Measurements from ENCODE around the gene AP5Z1.
A peak's percentile ranks its signal among the peaks of the same experiment; 100 is the strongest.

Gene AP5Z1

GRCh38 chr7:4768597-4769569 lies 6.5 kb upstream of the AP5Z1 start:
- no peak for DNase-seq

- no peak for DNase-seq
These were observed 5.7 kb upstream of the AP5Z1 start for GRCh38 chr7:4769761-4770160.

GRCh38 chr7:4770886-4771285 lies 4.5 kb upstream of the AP5Z1 start:
- DNase-seq: no peak

DNA sequence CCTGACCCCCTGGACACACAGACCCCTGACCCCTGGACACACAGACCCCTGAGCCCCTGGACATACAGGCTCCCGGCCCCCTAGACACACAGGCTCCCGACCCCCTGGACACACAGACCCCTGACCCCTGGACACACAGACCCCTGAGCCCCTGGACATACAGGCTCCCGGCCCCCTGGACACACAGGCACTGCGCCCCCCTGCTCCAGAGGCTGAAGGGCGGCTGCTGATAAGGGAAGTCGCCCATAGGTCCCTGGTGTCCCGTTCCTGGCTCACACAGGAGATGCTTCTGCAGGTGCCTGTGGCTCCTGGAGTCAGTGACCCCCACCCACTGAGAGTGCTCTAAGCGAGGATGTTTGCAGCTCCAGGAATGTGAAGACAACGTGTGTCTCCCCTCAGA lies 3.7 kb upstream of the AP5Z1 start:
- no peak for DNase-seq

DNA sequence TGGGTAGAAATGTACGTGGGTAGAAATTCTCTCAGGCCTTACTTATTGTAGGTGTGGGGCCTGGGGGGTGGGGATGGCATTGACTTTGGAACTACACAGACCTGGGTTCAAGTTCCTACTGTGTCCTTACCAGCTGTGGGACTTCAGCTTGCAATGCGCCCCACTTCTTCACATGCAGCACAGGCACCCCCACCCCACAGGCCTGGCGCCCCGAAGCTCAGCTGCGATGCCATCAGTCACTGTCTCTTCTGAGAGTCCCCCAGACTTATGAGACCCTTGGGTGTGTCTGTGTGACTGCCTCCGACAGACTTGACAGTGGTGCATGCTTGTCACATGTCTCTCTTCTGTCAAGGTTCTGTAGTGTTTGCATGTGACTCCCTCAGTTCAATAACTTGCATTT lies 3.1 kb upstream of the AP5Z1 start:
- no peak for DNase-seq

- no peak for DNase-seq
These were observed 1.4 kb upstream of the AP5Z1 start for GRCh38 chr7:4774007-4774406.

DNA sequence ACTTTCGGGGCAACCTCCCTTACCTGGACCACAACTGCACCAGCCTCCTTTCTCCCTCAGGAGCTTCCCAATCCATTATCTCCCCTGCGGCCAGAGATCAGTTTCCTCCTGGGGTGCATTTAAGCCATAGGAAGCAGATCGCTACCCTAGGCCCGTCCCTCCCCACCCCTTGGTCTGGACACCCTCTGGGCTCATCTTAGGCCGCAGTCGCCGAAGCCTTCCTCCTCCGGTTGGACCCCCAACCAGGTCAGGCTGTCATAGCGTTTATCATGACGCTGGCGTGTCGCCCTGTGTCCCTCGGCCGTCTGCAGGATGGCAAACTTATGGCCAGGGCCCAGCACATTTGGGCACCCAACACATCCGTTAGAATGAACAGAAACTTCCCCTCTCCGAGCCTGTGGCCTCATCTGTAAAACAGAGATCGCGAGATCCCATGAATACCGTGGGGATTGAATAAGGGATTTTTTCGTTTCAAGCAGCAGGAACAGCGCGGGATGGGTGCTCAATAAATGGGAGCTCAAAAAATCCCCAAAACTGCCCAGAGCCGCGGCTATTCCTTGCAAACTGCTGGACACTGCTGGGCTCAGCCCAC lies 669 bp upstream of the AP5Z1 start:
- peak in 1 of 2 donors; percentile 42 for DNase-seq

DNA sequence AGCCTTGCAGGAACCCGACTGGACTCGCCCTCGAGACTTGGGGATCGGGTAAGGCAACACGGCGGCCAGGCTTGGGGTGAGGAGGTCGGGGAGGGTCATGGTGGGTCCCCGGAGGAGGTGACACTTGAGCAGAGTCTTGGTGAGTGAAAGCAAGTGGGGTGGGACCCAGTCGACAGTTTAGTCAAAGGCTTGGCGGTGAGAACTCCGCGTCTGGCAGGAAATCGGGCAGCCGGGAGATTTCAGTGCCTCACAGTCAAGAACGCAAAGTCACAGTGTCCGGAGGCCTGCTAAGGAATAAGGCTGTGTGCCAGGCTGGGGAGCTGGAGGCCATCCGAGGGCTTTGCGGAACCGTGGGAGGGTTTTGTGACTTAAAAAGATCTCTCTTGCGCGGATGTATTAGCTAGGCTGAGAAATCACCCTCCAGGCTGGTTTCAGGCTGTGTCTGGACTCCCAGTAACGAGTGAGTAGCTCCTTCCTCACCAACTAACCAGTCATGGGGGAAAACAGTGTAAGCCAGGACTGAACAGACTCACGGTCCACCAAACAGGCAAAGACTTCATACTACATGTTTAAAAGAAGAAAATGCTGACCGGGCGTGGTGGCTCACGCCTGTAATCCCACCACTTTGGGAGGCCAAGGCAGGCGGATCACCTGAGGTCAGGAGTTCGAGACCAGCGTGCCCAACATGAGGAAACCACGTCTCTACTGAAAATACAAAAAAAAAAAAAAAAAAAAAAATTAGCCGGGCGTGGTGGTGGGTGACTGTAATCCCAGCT lies 613 bp downstream of the AP5Z1 start:
- DNase-seq: peak; percentile 30 to 59

GRCh38 chr7:4779118-4779517 lies 3.7 kb downstream of the AP5Z1 start:
- no peak for DNase-seq

DNA sequence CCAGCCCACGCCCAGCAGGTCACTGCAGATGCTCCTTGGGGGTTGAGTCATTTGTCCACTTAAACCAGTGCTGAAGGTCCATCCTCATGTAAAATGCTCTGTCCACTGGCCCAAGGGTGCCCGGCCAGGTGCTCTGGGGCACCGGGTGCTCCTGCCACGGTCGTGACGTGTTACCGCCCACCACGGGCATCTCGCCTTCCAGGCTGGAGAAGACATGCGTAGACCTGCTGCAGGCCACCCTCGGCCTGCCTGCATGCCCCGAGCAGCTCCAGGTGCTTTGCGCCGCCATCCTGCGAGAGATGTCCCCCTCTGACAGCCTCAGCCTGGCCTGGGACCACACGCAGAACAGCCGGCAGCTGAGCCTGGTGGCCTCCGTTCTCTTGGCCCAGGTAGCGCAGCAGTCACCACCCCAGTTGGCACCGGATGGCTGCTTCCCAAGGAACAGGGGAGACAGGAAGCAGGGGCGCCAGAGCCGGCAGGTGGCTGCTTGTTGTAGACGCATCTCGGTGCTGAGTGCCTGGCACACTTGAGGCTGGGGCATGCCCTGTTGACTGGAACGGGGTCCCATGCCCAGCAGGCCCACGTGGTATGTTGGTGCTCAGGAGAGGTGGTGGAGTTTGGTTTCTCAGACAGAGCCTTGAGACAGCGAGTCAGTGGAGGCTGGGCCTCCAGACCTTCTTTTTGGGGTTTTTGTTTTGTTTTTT lies 6.1 kb downstream of the AP5Z1 start:
- DNase-seq: no peak

DNA sequence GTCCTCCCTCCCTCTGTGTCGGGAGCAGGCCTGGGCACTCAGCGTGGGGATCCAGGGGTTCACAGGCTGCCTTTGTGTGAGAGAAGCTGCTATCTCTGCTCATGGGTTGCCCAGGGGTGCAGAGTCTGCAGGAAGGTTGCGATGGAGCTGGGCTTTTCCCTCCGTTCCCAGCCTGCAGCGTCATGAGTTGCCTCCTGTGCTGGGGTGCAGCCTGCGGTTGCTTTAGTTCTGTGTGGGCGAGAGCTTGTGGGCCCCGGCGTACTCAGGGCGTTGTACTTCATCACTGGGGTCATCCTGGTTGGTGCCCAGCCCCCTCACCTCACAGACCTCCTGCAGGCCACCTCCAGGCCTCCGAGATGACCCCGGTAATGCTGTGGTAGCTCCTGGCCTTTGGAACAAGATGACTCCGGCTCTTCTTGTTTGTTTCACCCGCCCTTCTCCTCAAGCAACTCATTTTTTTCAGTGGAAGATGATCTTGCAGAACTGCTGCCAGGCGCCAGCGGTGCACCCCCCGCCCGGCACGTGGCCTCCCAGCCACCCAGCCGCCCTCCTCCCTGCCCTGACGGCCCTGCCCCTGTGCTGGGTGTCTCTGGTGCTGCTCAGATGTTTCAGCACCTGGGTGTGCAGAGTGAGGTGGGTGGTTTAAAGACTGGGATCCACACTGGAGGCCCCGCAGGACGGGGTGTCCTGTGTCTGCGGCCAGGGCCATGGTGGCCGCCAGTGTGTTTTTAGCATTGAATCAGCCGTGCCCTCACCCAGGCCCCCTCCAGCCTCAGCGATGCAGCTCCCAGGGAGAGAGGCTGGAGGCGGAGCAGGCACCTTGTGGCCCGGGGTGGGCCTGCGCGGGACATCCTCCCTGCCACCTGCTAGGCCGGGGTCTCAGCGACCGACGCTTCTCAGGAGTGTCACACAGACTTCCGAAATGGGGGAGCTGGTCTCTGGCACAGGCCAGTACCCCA lies 7.2 kb downstream of the AP5Z1 start:
- DNase-seq: no peak

DNA sequence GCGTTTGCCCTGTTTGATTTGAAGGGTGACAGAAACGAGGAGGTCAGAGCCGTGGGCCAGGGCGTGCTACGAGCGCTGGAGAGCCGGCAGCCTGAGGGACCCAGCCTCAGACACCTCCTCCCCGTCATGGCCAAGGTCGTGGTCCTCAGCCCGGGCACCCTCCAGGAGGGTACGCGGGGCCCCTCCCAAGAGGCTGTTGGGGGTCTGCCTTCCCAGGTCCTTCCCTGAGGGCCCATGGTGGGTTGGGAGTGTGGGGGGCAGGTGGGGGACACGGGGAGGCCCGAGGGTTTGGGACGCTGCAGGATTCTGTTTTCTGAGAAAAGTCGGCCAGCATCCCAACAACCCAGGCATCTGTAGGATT lies 7.8 kb downstream of the AP5Z1 start:
- DNase-seq: no peak

DNA sequence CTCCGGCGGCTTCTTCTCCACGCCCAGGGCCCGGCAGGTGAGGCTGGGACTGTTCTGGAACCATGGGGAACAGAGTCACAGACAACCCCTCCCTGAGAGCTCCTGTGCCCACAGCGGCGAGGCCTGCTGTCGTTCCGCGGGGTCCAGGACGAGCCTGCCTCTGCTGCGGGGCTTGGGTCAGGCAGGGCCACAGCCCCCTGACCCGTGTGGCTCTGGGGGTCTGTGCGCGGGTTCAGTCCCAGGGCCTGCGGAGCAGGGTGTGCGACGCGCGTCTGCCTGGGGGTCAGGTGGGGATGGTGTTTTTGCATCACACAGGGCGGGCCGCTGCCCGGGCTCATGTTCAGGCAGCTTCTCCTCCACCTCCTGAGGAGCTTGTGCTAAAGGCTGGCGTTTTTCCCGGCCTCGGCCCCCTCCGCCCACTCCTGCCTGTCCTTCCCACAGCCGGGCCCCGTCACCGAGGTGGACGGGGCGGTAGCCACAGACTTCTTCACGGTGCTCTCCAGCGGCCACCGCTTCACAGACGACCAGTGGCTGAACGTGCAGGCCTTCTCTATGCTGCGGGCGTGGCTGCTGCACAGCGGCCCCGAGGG lies 8.4 kb downstream of the AP5Z1 start:
- DNase-seq: no peak

DNA sequence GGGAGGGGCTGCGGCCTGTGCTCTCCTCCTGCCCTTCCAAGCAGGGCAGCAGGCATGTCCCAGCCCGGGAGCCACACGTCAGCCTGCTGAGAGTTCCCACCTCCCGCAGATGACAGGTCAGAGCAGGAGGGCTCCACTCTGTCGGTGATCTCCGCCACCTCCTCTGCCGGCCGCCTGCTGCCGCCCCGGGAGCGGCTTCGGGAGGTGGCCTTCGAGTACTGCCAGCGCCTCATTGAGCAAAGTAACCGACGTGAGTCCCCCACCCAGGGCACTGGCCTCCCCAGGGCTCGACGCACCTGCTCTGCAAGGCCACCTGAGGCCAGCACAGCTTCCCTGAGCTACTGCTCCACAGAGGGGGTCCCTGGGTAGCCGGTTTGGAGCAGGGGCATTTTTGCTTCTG lies 9.4 kb downstream of the AP5Z1 start:
- no peak for DNase-seq

DNA sequence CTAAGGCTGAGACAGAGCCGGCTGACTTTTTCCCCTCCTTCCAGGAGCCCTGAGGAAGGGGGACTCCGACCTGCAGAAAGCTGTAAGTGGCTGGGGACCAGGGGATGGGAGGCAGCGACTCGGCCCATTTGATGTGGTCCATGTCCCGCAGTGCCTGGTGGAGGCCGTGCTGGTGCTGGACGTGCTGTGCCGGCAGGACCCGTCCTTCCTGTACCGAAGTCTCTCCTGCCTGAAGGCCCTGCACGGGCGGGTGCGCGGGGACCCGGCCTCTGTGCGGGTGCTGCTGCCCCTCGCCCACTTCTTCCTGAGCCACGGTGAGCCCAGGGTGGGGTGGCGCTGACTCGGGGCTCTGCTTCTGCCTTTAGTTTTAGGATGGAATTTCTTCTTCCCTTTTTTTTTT lies 9.9 kb downstream of the AP5Z1 start:
- no peak for DNase-seq

DNA sequence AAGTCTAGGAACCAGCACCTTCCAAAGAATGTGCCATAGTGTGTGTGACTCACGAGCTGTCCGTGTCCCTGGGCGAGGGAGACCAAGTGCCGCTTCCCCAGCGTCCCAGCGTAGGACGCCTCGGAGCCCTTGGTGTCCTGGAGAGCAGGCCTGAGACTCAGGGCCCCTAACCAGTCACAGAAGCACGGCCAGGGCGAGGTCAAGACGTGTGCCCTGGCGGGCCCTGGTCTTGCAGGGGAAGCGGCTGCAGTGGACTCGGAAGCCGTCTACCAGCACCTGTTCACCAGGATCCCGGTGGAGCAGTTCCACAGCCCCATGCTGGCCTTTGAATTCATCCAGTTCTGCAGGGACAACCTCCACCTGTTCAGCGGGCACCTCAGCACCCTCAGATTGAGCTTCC lies 10.6 kb downstream of the AP5Z1 start:
- no peak for DNase-seq

DNA sequence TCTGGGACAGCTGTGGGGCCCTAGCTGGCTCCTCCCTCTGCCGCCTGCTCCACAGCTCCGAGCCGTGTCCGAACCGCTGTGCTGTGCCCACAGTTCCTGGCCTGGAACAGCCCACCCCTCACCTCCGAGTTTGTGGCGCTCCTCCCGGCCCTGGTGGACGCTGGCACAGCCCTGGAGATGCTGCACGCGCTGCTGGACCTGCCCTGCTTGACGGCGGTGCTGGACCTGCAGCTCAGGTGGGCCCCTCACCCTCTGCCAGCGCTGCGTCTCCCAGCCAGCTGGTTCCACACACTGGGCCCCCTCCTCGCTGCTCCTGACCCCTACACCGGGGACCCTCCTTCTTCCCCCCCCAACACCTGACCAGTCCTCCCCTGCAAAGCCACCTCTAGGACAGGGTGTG lies 12.1 kb downstream of the AP5Z1 start:
- no peak for DNase-seq

DNA sequence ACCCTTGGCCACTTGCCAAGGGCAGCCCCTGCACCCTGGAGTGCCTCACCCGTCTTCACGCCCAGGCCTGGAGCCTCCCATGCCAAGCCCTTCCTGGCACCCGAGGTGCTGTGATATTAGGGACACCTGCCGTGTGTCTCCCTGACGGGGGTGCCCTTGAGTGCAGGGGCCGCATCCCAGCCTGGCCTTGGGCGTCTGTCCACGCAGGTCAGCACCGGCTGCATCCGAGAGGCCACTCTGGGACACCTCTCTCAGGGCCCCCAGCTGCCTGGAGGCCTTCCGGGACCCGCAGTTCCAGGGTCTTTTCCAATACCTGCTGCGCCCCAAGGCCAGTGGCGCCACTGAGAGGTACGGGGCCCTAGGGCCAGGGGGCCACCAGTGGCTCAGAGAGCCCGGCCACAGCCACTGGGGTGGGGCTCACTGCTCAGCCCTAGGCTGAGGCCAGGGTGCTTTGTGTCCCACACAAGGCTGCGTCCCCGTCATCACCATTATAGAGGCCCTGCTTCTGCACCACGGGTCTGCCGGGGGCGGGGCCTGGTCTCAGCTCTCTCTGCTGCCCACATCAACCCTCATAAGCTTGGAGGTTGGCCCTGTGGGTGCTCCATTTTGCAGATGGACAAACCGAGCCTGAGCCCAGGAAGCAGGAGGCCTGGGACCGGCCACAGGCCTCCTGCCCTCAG lies 12.7 kb downstream of the AP5Z1 start:
- DNase-seq: no peak

DNA sequence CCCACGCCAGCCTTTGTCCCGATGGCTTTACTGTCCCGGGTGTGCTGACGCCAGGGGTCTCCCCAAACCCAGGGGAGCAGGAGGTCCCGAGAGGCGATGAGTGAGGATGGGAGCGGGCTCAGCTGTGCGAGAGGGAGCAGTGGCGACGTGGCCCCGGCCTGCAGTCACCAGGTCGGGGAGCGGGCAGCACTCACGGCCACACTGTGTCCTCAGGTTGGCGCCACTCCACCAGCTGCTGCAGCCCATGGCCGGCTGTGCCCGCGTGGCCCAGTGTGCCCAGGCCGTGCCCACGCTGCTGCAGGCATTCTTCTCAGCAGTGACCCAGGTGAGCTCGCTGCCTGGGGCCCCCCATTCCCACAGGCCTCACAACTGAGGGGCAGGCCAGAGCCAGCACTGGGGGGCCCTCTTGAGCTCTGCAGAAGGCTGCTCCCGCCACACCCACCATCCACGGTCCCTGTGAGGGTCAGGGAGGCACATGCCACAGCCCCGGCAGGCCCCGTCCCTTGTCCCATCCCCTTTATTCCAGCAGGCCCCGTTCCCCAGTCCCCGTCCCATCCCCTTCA lies 13.3 kb downstream of the AP5Z1 start:
- DNase-seq: no peak

Data from CD4-positive, alpha-beta T cell treated with Interferon alpha-2 for 1 hour (primary cell).